ENCODE results near the gene PRKCD. TPM values are rescaled to one million over a fixed set of nuclear protein-coding genes. Genes with fewer than 3 reads are reported as not detected.

PRKCD gene
- total RNA-seq, 2 experiments from 2014 or later, result 22.0 to 26.5 TPM

DNA sequence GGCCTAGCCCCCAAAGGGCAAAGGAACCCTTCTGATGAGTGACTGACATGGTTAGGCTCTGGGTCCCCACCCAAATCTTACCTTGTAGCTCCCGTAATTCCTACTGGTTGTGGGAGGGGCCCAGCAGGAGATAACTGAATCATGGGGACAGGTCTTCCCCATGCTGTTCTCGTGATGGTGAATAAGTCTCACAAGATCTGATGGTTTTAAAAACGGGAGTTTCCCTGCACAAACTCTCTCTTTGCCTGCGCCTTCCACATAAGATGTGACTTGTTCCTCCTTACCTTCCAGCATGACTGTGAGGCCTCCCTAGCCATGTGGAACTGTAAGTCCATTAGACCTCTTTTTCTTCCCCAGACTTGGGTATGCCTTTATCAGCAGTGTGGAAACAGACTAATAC, 77.9 kb downstream of the PRKCD start:
- no peaks in the 10 kb centered on the region for H3K9me3 Mint-ChIP-seq (ENCODE audit: low read depth)
- no peak for ATAC-seq
- H3K27me3 Mint-ChIP-seq, result no peaks in the 10 kb centered on the region
- H3K4me3 Mint-ChIP-seq, result no peak overlapping the region
- ChIA-PET CTCF (interaction anchor here (0.6 to 0.8 kb wide), 2 partner anchors 128 to 166 kb away, joined by 4 to 5 read pairs; no protein-coding TSS in a partner anchor), POLR2A (no interaction called here)
- intact Hi-C loops (cut with DNase I, micrococcal nuclease), result no loop called here
- H3K36me3 Mint-ChIP-seq (ENCODE audit: low read depth), result peaks cover 19% of the 10 kb centered on the region
- no peak for DNase-seq
- H3K4me1 Mint-ChIP-seq, result peaks cover 2% of the 10 kb centered on the region
- H3K27ac Mint-ChIP-seq, result no peak overlapping the region

DNA sequence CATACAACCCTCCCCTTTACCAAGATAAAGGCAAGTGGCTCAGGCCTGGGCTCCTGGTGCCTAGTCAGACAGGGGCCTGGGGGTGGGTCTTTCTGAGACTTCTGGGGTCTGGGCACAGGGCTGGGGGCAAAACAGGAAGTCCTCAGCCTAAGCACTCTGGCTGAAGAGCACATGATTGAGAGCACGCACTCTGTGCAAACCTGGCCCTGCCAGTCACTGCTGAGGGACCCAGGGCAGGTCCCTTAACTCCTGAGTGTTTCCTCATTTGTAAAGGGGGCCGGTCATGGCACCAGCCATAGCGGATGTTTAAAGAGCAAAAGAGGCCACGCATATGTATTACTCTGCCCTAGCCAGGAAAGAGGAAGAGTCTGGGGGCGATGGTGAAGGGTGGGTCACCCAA, 78.8 kb downstream of the PRKCD start:
- H3K36me3 Mint-ChIP-seq (ENCODE audit: low read depth), result peaks cover 15% of the 10 kb centered on the region
- ChIA-PET POLR2A (no interaction called here), CTCF (no interaction called here)
- no peak overlapping the region for H3K4me3 Mint-ChIP-seq
- no peaks in the 10 kb centered on the region for H3K9me3 Mint-ChIP-seq (ENCODE audit: low read depth)
- no peak overlapping the region for H3K27ac Mint-ChIP-seq
- H3K4me1 Mint-ChIP-seq, result peaks cover 2% of the 10 kb centered on the region
- ATAC-seq (no peak), DNase-seq (no peak)
- intact Hi-C loops (cut with DNase I, micrococcal nuclease), result no loop called here
- no peaks in the 10 kb centered on the region for H3K27me3 Mint-ChIP-seq

- no peaks in the 10 kb centered on the region for H3K27me3 Mint-ChIP-seq
- intact Hi-C loops (cut with DNase I, micrococcal nuclease), result no loop called here
- no peak overlapping the region for H3K4me3 Mint-ChIP-seq
- CTCF ChIA-PET, result no interaction called here
- H3K27ac Mint-ChIP-seq, result no peak overlapping the region
- H3K36me3 Mint-ChIP-seq (ENCODE audit: low read depth), result peaks cover 20% of the 10 kb centered on the region
- POLR2A ChIA-PET, result interaction anchor here (1.1 kb wide), 1 partner anchor 70 kb away, joined by 3 read pairs; no protein-coding TSS in a partner anchor
- ATAC-seq, result no peak
- peaks cover 4% of the 10 kb centered on the region for H3K4me1 Mint-ChIP-seq
- no peaks in the 10 kb centered on the region for H3K9me3 Mint-ChIP-seq (ENCODE audit: low read depth)
- DNase-seq, result no peak
Measured at GRCh38 chr3:53240989-53241972, 80.3 kb downstream of the PRKCD start.

DNA sequence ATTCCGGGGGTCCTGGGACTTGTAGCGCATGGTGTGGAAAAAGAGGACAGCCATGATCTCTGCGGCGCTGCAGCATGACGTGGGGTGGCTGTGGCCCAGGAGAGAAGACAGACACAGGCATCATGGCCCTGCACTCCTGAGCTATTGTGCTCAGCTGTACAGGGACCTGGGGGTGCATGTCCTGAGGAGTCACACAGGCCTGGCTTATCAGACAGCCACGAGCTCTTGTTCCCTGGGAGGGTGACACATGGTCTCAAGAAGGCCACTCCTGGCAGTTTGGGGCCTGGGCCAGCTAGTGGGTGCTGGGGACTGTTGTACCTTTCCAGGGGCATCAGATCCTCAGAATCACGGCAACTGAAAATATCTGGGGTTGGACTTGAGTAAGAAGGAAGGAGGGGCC, 81.1 kb downstream of the PRKCD start:
- H3K27ac Mint-ChIP-seq, result no peak overlapping the region
- H3K27me3 Mint-ChIP-seq, result no peaks in the 10 kb centered on the region
- CTCF ChIA-PET, result no interaction called here
- H3K9me3 Mint-ChIP-seq (ENCODE audit: low read depth), result no peaks in the 10 kb centered on the region
- intact Hi-C loops (cut with DNase I, micrococcal nuclease), result no loop called here
- DNase-seq, result no peak
- POLR2A ChIA-PET, result interaction anchor here (1.1 kb wide), 1 partner anchor 70 kb away, joined by 3 read pairs; no protein-coding TSS in a partner anchor
- peaks cover 6% of the 10 kb centered on the region for H3K4me1 Mint-ChIP-seq
- peaks cover 22% of the 10 kb centered on the region for H3K36me3 Mint-ChIP-seq (ENCODE audit: low read depth)
- ATAC-seq, result no peak
- no peak overlapping the region for H3K4me3 Mint-ChIP-seq

Other genes starting within 250 kb of the PRKCD start
- 10 to 100 TPM; 14.5 to 20.3 TPM for gene SFMBT1, start 115.1 kb upstream of the PRKCD start, total RNA-seq
- gene RFT1, start 30.8 kb upstream of the PRKCD start, total RNA-seq, result 10 to 100 TPM; 39.8 to 49.0 TPM
- gene TKT, start 94.8 kb downstream of the PRKCD start, total RNA-seq, result 100 to 1,000 TPM; 320 to 418 TPM
- gene DCP1A, start 186.3 kb downstream of the PRKCD start, total RNA-seq, result 10 to 100 TPM; 33.4 to 41.9 TPM

Measured in activated CD4-positive, alpha-beta T cell treated with anti-CD3 and anti-CD28 coated beads for 36 hours (primary cell).